C4-2B (cell line): ENCODE results near the gene IL1RL1.

Experiments used
- H3K27ac ChIP-seq: fragments of 450-650 bp; 2 replicates; pipeline ENCODE4 v1.5.1; 2017
- ZFX ChIP-seq: fragments of 450-650 bp; IDR thresholded peaks from 2 replicates; pipeline ENCODE4 v1.6.1; 2017
- TF ChIP-seq, protein P1 (sequence below): fragments of 450-650 bp; conservative IDR thresholded peaks from 2 replicates; pipeline ENCODE4 v1.5.1; 2017; ENCODE audit warnings: mild to moderate bottlenecking

The IL1RL1 gene

GRCh38 chr2:102361632-102362241 is 50.4 kb downstream of the IL1RL1 start:
- TF ChIP-seq, protein P1, sequence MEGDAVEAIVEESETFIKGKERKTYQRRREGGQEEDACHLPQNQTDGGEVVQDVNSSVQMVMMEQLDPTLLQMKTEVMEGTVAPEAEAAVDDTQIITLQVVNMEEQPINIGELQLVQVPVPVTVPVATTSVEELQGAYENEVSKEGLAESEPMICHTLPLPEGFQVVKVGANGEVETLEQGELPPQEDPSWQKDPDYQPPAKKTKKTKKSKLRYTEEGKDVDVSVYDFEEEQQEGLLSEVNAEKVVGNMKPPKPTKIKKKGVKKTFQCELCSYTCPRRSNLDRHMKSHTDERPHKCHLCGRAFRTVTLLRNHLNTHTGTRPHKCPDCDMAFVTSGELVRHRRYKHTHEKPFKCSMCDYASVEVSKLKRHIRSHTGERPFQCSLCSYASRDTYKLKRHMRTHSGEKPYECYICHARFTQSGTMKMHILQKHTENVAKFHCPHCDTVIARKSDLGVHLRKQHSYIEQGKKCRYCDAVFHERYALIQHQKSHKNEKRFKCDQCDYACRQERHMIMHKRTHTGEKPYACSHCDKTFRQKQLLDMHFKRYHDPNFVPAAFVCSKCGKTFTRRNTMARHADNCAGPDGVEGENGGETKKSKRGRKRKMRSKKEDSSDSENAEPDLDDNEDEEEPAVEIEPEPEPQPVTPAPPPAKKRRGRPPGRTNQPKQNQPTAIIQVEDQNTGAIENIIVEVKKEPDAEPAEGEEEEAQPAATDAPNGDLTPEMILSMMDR: no peak
- TF ChIP-seq ZFX: no peak
- no peak overlapping the region for H3K27ac ChIP-seq

GRCh38 chr2:102365763-102366162 is 54.4 kb downstream of the IL1RL1 start:
- H3K27ac ChIP-seq: no peak overlapping the region
- no peak for TF ChIP-seq ZFX
- TF ChIP-seq, protein P1: no peak

DNA sequence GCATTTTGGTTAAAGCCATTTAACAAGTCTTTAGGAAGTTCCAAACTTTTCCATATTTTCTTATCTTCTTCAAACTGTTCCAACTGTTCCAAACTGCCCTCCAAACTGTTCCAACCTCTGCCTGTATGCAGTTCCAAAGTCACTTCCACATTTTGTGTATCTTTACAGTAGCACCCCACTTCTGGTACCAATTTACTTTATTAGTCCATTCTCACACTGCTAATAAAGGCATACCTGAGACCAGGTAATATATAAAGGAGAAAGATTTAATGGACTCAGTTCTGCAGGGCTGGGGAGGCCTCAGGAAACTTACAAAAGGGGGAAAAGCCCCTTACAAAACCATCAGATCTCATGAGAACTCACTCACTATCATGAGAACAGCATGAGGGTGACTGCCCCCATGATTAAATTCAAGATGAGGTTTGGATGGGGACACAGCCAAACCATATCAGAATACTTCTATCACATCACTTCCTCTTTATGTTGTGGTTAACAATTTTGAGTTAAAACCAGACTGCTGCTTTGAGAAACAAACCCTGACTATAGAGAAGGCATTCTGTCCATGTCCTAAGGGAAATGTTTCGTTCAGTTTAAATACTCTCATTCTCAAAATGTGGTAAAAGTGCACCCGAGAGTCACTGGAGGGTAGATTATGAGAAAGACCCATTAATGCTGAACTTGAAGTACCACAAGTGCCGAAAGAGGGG is 55.2 kb downstream of the IL1RL1 start:
- TF ChIP-seq ZFX: no peak
- TF ChIP-seq, protein P1: no peak
- no peak overlapping the region for H3K27ac ChIP-seq

GRCh38 chr2:102367331-102367971 is 56.1 kb downstream of the IL1RL1 start:
- TF ChIP-seq ZFX: no peak
- TF ChIP-seq, protein P1: no peak
- H3K27ac ChIP-seq: no peak overlapping the region

DNA sequence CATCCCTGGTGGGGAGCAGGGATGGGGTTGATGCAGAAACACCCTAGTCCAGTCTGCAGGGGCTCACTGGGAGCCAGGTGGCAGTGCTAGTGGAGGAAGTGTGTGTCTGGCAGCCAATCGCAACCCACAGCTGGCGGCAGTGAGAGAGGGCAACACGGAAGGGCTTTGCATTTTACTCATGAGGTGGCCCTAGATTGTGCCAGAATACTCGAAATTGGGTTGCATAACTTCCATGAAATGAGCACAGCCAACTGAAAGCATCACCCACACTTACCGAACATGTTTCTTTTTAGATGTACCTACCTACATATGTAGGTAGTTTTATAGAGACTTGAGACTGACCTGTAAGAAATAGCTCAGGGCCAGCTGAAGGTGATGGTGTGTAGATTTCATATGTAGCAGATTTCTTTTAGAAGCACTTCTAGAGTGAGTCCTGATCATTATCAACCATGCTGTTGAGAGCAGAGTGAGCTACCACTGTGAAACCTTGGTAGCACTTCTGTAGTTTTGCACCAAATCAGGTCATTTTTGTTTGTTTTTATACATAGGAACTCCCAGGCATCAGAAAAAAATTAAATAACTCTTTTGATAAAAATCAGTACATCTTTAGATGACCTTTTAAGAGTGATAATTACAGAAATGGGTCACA is 57.2 kb downstream of the IL1RL1 start:
- TF ChIP-seq ZFX: no peak
- TF ChIP-seq, protein P1: no peak
- no peak overlapping the region for H3K27ac ChIP-seq

- H3K27ac ChIP-seq: no peak overlapping the region
- TF ChIP-seq, protein P1: no peak
These were observed 58.5 kb downstream of the IL1RL1 start for GRCh38 chr2:102369866-102370265.
